ENCODE results near the gene ZNF648. TPM values are rescaled to one million over a fixed set of nuclear protein-coding genes. Genes with fewer than 3 reads are reported as not detected.

ZNF648 gene
- total and polyA plus RNA-seq, 10 of the 15 experiments (the other 5 are each of a cell fraction or from before 2014, with no cell fraction given), result 0.05 TPM; not detected in 9

GRCh38 chr1:182052355-182052754, 9.2 kb downstream of the ZNF648 start:
- RAD21 ChIA-PET (ENCODE audit: unreplicated experiment), result interaction anchor here (0.9 to 1.4 kb wide), 6 partner anchors 29 to 573 kb away, joined by 3 to 8 read pairs (median 4); no protein-coding TSS in a partner anchor
- ATAC-seq (no peak), FAIRE-seq (no peak), DNase-seq (ENCODE audit: low read depth, low spot score) (no peak)
- Histone ChIP-seq H3K4me2 (ENCODE audit: control insufficient read depth, insufficient read depth) (no peak overlapping the region), H3K36me3 (ENCODE audit: control insufficient read depth in 2 of 2, insufficient read depth in 2 of 2, low read length in 1 of 2) (no peaks in the 10 kb centered on the region), H3K27me3 (replicated peaks in 1 of 2; ENCODE audit: control insufficient read depth in 2 of 2, insufficient read depth in 2 of 2, low read length in 1 of 2) (peaks cover 0 to 5% of the 10 kb centered on the region in 2 experiments; a peak in 3 of 4 replicates), H3K27ac (ENCODE audit: control insufficient read depth, insufficient read depth) (no peak overlapping the region), H3K4me1 (ENCODE audit: control insufficient read depth, insufficient read depth, low read length) (no peaks in the 10 kb centered on the region), H3K9me3 (replicated peaks; ENCODE audit: control insufficient read depth, insufficient read depth, low read length) (no peaks in the 10 kb centered on the region), H2AFZ (ENCODE audit: control insufficient read depth, low read depth, low read length) (no peak overlapping the region), H3K79me2 (ENCODE audit: control insufficient read depth, insufficient read depth, low read length) (no peaks in the 10 kb centered on the region), H3K9ac (ENCODE audit: control insufficient read depth, insufficient read depth, low read length) (no peak overlapping the region), H3K4me3 (no peak overlapping the region), H4K20me1 (ENCODE audit: control insufficient read depth, insufficient read depth) (no peaks in the 10 kb centered on the region; the same call in 1 of the 2 replicates)
- in situ Hi-C loops (cut with MboI) (no loop called here), intact Hi-C loops (cut with micrococcal nuclease; ENCODE audit: unreplicated experiment) (loop anchor here (10.0 kb wide), 1 partner anchor 858 kb away; no protein-coding TSS in a partner anchor)
- no TSS peak for BruUV-seq (replicated peaks)
- WGBS (ENCODE audit: insufficient coverage, insufficient replicate concordance, low lambda C conversion rate, missing lambda C conversion rate), result 83% methylated on average over 2 of the region's 2 CpGs
- SMC1A ChIA-PET (ENCODE audit: uncharacterized antibody, unreplicated experiment), result interaction anchor here (0.7 to 5.1 kb wide), 6 partner anchors 13 to 574 kb away, joined by 3 to 58 read pairs (median 4); no protein-coding TSS in a partner anchor
- TF ChIP-seq CHD1 (IDR thresholded peaks at IDR 0.05; ENCODE audit: low read depth, low read length), result no peak
- TF ChIP-seq SKIL (IDR thresholded peaks at IDR 0.05; ENCODE audit: low read depth, poor library complexity, severe bottlenecking), result no peak
- no peak for TF ChIP-seq POLR2AphosphoS5 (IDR thresholded peaks at IDR 0.05; ENCODE audit: low read length)
- no peak for TF ChIP-seq STAT1 (conservative IDR thresholded peaks at IDR 0.05)
- no peak for TF ChIP-seq GABPA (IDR thresholded peaks at IDR 0.05; ENCODE audit: low read depth)
- TF ChIP-seq NKRF (conservative IDR thresholded peaks at IDR 0.05), result no peak
- TF ChIP-seq BHLHE40 (IDR thresholded peaks at IDR 0.05; ENCODE audit: borderline replicate concordance in 1 of 2, low read depth in 2 of 2, low read length in 1 of 2), result no peak
- CTCF ChIA-PET, result interaction anchor here (0.6 to 4.2 kb wide), 11 partner anchors 11 to 1296 kb away, joined by 3 to 119 read pairs (median 7); no protein-coding TSS in a partner anchor
- POLR2A ChIA-PET, result no interaction called here

Data from GM12878 (cell line).